SH-SY5Y (cell line): ENCODE measurements around the gene DIP2C.

Source experiments
- GATA2 ChIP-seq: IDR thresholded peaks from 2 replicates; pipeline ENCODE4 v1.6.1; 2011; ENCODE audit warnings: mild to moderate bottlenecking, low read depth, low read length
- GATA3 ChIP-seq: IDR thresholded peaks from 2 replicates; pipeline ENCODE4 v1.6.1; 2011; ENCODE audit warnings: low read depth, mild to moderate bottlenecking, low read length, moderate library complexity

DNA sequence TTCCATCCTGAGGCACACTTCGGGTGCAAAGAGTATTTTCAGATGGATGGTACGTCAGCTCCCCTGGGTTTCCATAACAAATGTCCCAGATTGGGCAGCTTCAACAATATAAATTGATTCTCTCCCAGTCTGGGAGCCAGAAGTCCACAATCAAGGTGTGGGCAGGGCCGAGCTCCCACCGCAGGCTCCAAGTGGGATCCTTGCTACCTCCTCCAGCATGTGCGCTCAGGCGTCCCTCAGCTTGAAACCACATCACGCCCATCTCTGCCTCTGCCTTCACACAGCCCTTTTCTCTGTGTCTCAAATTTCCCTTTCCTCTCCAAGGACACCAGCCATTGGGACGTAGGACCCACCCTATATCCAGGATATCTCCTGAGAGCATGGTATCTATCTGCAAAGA, 153.5 kb downstream of the DIP2C start:
- no peak for TF ChIP-seq GATA2
- no peak for TF ChIP-seq GATA3
